ENCODE measurements around the gene UNC13A. TPM values are rescaled to one million over a fixed set of nuclear protein-coding genes. Genes with fewer than 3 reads are reported as not detected.

The UNC13A gene
- total and polyA plus RNA-seq, 2 of the 13 experiments (the other 11 are each of a cell fraction or from before 2014, with no cell fraction given) = 0.11 to 0.45 TPM

GRCh38 chr19:17677002-17677401, 11.2 kb downstream of the UNC13A start:
- POLR2A ChIA-PET = no interaction called here

More at GRCh38 chr19:17677002-17677401, 11.2 kb downstream of the UNC13A start:
- ATAC-seq (no peak), FAIRE-seq (no peak), DNase-seq (ENCODE audit: low spot score) (peak; percentile 12)
- no peaks in the 10 kb centered on the region for H3K79me2 ChIP-seq (ENCODE audit: insufficient read depth, low read length)
- no peak overlapping the region for H2AFZ ChIP-seq (ENCODE audit: low read length)
- no peaks in the 10 kb centered on the region for H3K4me1 ChIP-seq (ENCODE audit: insufficient read depth, low read length)
- H3K9me3 ChIP-seq (ENCODE audit: low read length) = no peaks in the 10 kb centered on the region
- in situ Hi-C loops (cut with HindIII; ENCODE audit: extremely low pct_ligation_motif_present, low pct_unique_long_range_greater_than_20kb) (no loop called here), intact Hi-C loops (cut with micrococcal nuclease; ENCODE audit: unreplicated experiment) (no loop called here)
- no peak overlapping the region for H3K4me2 ChIP-seq (ENCODE audit: low read depth, low read length)
- WGBS (ENCODE audit: low lambda C conversion rate) = 42% methylated on average over 2 of the region's 2 CpGs
- CTCF ChIA-PET (ENCODE audit: low intra/inter-chr PET ratio, low total read pairs) = no interaction called here
- no TSS peak for BruUV-seq (replicated peaks)
- H3K4me3 ChIP-seq (replicated peaks in 1 of 3; ENCODE audit: insufficient read depth in 1 of 3, low read depth in 2 of 3, low read length in 3 of 3) = no peak overlapping the region
- H4K20me1 ChIP-seq (ENCODE audit: insufficient read depth, low read length) = no peaks in the 10 kb centered on the region
- H3K9ac ChIP-seq (ENCODE audit: insufficient read depth, low read depth, low read length) = no peak overlapping the region
- no peak for TF ChIP-seq GTF2F1 (IDR thresholded peaks at IDR 0.05; ENCODE audit: low read length)
- no peak for TF ChIP-seq ZBTB7B (CRISPR knock-in tag; IDR thresholded peaks at IDR 0.05)
- TF ChIP-seq JDP2 (CRISPR knock-in tag; IDR thresholded peaks at IDR 0.05; ENCODE audit: borderline replicate concordance) = no peak
- TF ChIP-seq ZNF674 (CRISPR knock-in tag; IDR thresholded peaks at IDR 0.05; ENCODE audit: low read depth) = no peak
- no peak for TF ChIP-seq SAFB2 (CRISPR knock-in tag; IDR thresholded peaks at IDR 0.05; ENCODE audit: borderline replicate concordance, low read depth)
- TF ChIP-seq SMC3 (IDR thresholded peaks at IDR 0.05; ENCODE audit: low read length) = 0 out of 2 replicates have a peak, but pooled peaks have one; percentile 22
- TF ChIP-seq RBAK (CRISPR knock-in tag; IDR thresholded peaks at IDR 0.05) = no peak
- peak; percentile 43 for TF ChIP-seq CTCF (CRISPR knock-in tag; IDR thresholded peaks at IDR 0.05)
- TF ChIP-seq SPEN (CRISPR knock-in tag; IDR thresholded peaks at IDR 0.05; ENCODE audit: low read depth) = no peak
- TF ChIP-seq ZBTB33 (CRISPR knock-in tag; IDR thresholded peaks at IDR 0.05) = no peak
- TF ChIP-seq BRCA1 (CRISPR knock-in tag; IDR thresholded peaks at IDR 0.05) = no peak
- peak; percentile 35 for TF ChIP-seq STAG1 (CRISPR knock-in tag; IDR thresholded peaks at IDR 0.05)
- TF ChIP-seq MED1 (CRISPR knock-in tag; IDR thresholded peaks at IDR 0.05) = no peak
- H3K27me3 ChIP-seq (ENCODE audit: control insufficient read depth in 1 of 2, insufficient read depth in 2 of 2, low read length in 2 of 2) = peaks cover 3 to 17% of the 10 kb centered on the region in 2 experiments; a peak in 3 of 5 replicates
- H3K36me3 ChIP-seq (replicated peaks in 1 of 2; ENCODE audit: control insufficient read depth in 1 of 2, insufficient read depth in 2 of 2, low read length in 2 of 2) = no peaks in the 10 kb centered on the region
- no peak overlapping the region for H3K27ac ChIP-seq (ENCODE audit: extremely low read length, insufficient read depth, low read length)

Data from HepG2 (cell line).